Breast epithelium (tissue), 4 donors: ENCODE data around the gene TRAF3IP1. TPM values are rescaled to one million over a fixed set of nuclear protein-coding genes. Genes with fewer than 3 reads are reported as not detected.

ENCODE experiments used
- DNase-seq, 2 donors: peaks; one replicate each; pipeline ENCODE4 v3.0.0-alpha.2; 2019; ENCODE audit warnings: low spot score in 2 of 2
- H3K27ac ChIP-seq, 2 donors: fragments of 200-600 bp; sonication (generic) in 1 of 2; one replicate each; pipeline ENCODE4 v1.5.1; 2016 to 2019; ENCODE audit warnings: mild to moderate bottlenecking in 1 of 2
- H3K27me3 ChIP-seq, 2 donors: fragments of 200-600 bp; sonication (generic) in 1 of 2; one replicate each; pipeline versions ENCODE4 v1.5.1 to v1.6.0; 2017 to 2019; ENCODE audit warnings: control low read depth in 1 of 2, mild to moderate bottlenecking in 1 of 2
- H3K36me3 ChIP-seq: fragments of 200-600 bp; one replicate; pipeline ENCODE4 v1.5.1; 2019
- H3K4me1 ChIP-seq, 2 donors: fragments of 200-600 bp; sonication (generic); one replicate each; pipeline ENCODE4 v1.5.1; 2016 to 2019; ENCODE audit warnings: control low read depth in 1 of 2
- H3K4me3 ChIP-seq, 3 donors: fragments of 200-600 bp; sonication (generic); 1 replicate in 2 of 3; 2 replicates in 1 of 3; pipeline ENCODE4 v1.5.1; 2016 to 2019; ENCODE audit warnings: mild to moderate bottlenecking in 3 of 3, moderate library complexity in 2 of 3
- H3K9me3 ChIP-seq, 2 donors: fragments of 200-600 bp; sonication (generic) in 1 of 2; one replicate each; pipeline ENCODE4 v1.5.1; 2016 to 2019; ENCODE audit warnings: control low read depth in 1 of 2
- CTCF ChIP-seq, 3 donors: fragments of 450-650 bp; IDR thresholded peaks; one replicate each; pipeline ENCODE4 v1.5.1; 2016 to 2017; ENCODE audit warnings: antibody characterized with exemption in 3 of 3, mild to moderate bottlenecking in 3 of 3, moderate library complexity in 3 of 3
- POLR2A ChIP-seq: fragments of 450-650 bp; IDR thresholded peaks from one replicate; pipeline ENCODE4 v1.6.1; 2016; ENCODE audit warnings: antibody characterized with exemption, mild to moderate bottlenecking, moderate library complexity
- POLR2AphosphoS5 ChIP-seq, 3 donors: sonication (generic); formaldehyde crosslinking; IDR thresholded peaks; one replicate each; pipeline ENCODE4 v1.6.1; 2017; ENCODE audit warnings: antibody characterized with exemption in 3 of 3
- intact Hi-C: fragments of 100-400 bp; cut with DNase I; formaldehyde crosslinking; loops from one replicate; pipeline ENCODE4 v1.15.1; 2023; ENCODE audit warnings: low total_unique reads
- total RNA-seq, 3 donors: library from RNA; depleted of rRNA; stranded (reverse); fragments of >200 nt; gene quantifications; one replicate each; pipeline ENCODE4 v1.1.0, GENCODE V29; 2016

Gene TRAF3IP1
- total RNA-seq, 3 donors from 2014 or later: 12.1 to 20.6 (median 15.7) TPM

- Histone ChIP-seq H3K27me3 (no peaks in the 10 kb centered on the region), H3K4me1 (no peaks in the 10 kb centered on the region), H3K9me3 (no peaks in the 10 kb centered on the region), H3K36me3 (no peaks in the 10 kb centered on the region), H3K27ac (peak overlapping the region; percentile 79 to 80), H3K4me3 (no peak overlapping the region)
- no peak for TF ChIP-seq POLR2A
- DNase-seq: no peak
- intact Hi-C loops: no loop called here
Observed at GRCh38 chr2:238421695-238422035, 101.3 kb downstream of the TRAF3IP1 start.

DNA sequence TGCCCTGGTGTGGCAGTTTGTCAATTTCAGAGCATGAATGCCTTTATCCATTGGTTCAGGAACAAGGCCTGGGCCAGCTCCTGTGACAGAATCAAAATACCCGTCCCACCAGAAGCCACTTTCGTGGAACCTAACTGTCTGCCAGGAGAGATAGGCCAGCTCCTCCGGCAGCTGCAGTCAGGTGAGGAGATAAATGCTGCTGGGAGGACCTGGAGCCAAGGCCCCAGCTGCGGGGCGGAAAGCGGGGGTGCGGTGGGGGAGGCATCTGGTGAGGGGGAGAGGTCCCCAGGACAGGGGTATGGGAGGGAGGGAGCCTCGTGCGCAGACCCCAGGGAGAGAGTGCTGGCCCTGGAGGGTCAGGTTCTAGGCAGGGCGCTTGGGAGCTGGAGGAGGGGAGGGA is 102.0 kb downstream of the TRAF3IP1 start:
- no peak for DNase-seq
- Histone ChIP-seq H3K9me3 (no peaks in the 10 kb centered on the region), H3K4me3 (no peak overlapping the region), H3K4me1 (no peaks in the 10 kb centered on the region), H3K27me3 (no peaks in the 10 kb centered on the region), H3K36me3 (no peaks in the 10 kb centered on the region), H3K27ac (peak overlapping the region in 1 of 2 donors; percentile 79)
- intact Hi-C loops: no loop called here
- TF ChIP-seq POLR2A (no peak), POLR2AphosphoS5 (IDR thresholded peaks at IDR 0.05) (no peak), CTCF (IDR thresholded peaks at IDR 0.05) (no peak)

- Histone ChIP-seq H3K9me3 (no peaks in the 10 kb centered on the region), H3K27me3 (no peaks in the 10 kb centered on the region), H3K4me3 (no peak overlapping the region), H3K36me3 (no peaks in the 10 kb centered on the region), H3K27ac (no peak overlapping the region), H3K4me1 (no peaks in the 10 kb centered on the region)
- no peak for DNase-seq
- intact Hi-C loops: no loop called here
- TF ChIP-seq POLR2AphosphoS5 (IDR thresholded peaks at IDR 0.05) (no peak), POLR2A (no peak), CTCF (IDR thresholded peaks at IDR 0.05) (no peak)
Observed at GRCh38 chr2:238422940-238423339, 102.6 kb downstream of the TRAF3IP1 start.

- Histone ChIP-seq H3K27me3 (no peaks in the 10 kb centered on the region), H3K4me3 (no peak overlapping the region), H3K36me3 (no peaks in the 10 kb centered on the region), H3K9me3 (no peaks in the 10 kb centered on the region), H3K27ac (peak overlapping the region in 1 of 2 donors; percentile 33), H3K4me1 (no peaks in the 10 kb centered on the region)
- intact Hi-C loops: no loop called here
- no peak for DNase-seq
- no peak for TF ChIP-seq POLR2A
- no peak for TF ChIP-seq CTCF (IDR thresholded peaks at IDR 0.05)
- no peak for TF ChIP-seq POLR2AphosphoS5 (IDR thresholded peaks at IDR 0.05)
Observed at GRCh38 chr2:238423561-238424312, 103.4 kb downstream of the TRAF3IP1 start.

- DNase-seq: no peak
- H3K36me3 ChIP-seq: no peaks in the 10 kb centered on the region
- intact Hi-C loops: no loop called here
- peak overlapping the region in 1 of 2 donors; percentile 33 for H3K27ac ChIP-seq
- H3K27me3 ChIP-seq: no peaks in the 10 kb centered on the region
- no peaks in the 10 kb centered on the region for H3K9me3 ChIP-seq
- H3K4me1 ChIP-seq: no peaks in the 10 kb centered on the region
- no peak overlapping the region for H3K4me3 ChIP-seq
- TF ChIP-seq POLR2AphosphoS5 (IDR thresholded peaks at IDR 0.05): no peak
- TF ChIP-seq POLR2A: no peak
- no peak for TF ChIP-seq CTCF (IDR thresholded peaks at IDR 0.05)
Observed at GRCh38 chr2:238424313-238424700, 104.0 kb downstream of the TRAF3IP1 start.
